HG02852 (cell line): Measurements from ENCODE around the gene SPPL2C.

ENCODE experiments used
- ATAC-seq: cut with Tn5 transposase; IDR thresholded peaks from one replicate; pipeline ENCODE4 v1.9.1; 2021; ENCODE audit warnings: mild to moderate bottlenecking, moderate library complexity; ENCODE audit not compliant: unreplicated experiment

SPPL2C gene

DNA sequence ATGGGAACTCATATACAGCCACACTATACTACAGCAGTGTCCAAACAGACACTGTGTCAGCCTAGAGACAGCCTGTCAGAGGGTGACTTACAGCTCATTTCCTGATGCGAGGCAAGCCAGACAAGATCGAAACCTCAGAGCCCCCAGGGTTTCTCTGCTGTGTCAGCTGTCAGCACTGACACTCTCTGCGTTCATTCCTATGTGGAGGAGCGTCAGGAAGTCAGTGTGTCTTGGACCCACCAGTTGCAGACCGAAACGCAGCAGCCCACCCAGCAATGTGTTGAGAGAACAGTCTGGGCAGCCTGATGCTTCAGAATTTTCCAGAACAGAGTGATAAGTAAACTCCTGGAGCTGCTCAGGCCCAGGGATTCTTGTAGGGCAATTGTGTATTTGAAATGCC lies 29.0 kb downstream of the SPPL2C start:
- ATAC-seq, result no peak

DNA sequence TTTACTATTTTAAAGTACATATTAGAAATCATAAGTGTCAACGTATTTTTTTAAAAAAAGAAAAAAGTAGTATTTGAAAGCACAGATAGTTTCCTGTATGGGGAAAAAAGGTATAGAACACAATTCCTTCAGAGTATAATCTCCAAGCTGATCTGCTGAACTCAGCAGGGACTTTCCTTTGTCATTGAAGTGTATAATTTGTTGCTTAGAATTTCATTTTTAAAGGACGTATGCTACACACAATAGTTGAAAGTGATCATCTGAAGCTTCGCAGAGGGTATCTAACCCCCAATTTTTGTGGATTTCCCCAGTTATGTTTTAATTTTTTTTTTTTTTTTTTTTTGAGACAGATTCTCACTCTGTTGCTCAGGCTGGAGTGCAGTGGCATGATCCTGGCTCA lies 29.5 kb downstream of the SPPL2C start:
- no peak for ATAC-seq

DNA sequence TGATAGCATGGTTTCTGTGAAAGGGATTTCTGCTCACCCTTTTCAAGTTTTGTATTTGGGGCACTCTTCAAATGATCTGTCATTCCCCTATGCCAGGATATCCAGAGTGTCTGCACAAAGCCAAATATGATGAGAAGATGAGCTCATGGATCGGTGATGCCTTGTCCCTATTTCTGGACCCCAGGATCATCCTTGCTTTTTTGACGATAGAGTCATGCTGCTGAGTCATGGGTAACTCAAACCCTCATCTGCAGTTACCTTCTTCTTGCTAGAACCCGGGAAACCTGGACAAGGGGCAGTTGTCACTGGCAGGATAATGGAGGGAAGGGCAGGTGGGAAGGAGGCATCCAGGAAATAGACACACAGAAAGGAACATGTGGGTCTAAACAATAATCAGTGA lies 31.9 kb downstream of the SPPL2C start:
- ATAC-seq, result no peak

DNA sequence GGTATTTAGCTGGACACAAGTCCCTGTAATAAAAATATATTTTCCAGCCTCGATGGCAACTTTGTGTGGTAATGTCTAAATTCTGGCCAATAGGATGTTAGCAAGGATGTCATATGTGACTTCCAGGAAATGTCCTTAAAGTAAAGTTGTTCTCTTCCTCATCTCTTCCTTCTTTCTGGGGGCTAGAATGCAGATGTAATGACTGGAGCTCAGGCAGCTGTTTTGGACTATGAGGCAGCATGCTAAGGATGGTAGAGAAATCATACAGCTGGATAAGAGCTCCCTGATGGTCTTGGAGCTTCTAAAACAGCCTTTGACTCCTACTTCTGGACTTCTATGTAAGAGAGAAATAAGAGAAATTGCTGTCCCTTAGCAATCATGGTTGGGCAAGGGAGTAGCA lies 32.8 kb downstream of the SPPL2C start:
- ATAC-seq, result no peak

DNA sequence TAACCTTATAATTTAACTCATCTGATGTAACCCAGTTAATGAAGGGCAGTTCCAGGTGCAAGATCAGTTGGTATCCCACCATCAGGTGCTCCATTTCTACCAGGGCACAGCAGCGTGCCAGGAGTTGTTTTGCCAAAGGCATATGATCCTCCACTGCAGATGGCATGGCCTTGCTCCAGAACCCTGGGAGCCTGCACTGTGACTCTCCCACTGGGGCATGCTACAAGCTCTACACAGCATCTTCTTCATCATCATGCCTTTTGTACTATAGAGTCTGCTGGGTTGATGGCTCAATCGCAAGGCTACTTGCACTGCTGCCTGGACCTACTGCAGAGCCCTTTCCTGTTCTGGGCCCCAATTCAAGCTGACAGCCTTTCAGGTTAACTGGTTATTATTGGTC lies 38.4 kb downstream of the SPPL2C start:
- ATAC-seq, result no peak

DNA sequence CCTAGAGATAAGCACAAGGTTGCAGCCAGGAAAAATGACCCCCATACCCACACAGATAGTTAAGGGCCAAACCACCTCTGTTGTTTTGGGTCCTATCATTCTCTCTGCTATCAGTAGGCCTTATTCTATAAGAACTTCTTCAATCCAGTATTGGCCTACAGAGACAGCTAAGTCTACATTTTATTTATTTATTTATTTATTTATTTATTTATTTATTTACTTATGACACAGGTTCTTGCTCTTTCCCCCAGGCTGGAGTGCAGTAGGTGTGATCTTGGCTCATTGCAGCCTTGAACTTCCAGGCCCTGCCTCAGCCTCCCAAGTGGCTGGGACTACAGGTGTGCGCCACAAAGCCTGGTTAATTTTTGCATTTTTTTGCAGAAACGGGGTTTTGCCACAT lies 42.2 kb downstream of the SPPL2C start:
- no peak for ATAC-seq

DNA sequence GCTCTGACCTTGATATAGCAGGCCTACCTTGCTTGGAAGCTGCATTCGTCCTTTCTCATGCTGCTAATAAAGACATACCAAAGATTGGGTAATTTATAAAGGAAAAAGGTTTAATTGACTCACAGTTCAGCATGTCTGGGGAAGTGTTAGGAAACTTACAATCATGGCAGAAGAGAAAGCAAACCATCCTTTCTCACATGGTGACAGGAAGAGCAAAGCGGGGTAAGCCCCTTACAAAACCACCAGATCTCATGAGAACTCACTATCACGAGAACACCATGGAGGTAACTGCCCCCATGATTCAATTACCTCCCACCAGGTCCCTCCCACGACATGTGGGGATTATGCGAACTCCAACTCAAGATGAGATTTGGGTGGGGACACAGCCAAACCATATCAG lies 43.7 kb downstream of the SPPL2C start:
- no peak for ATAC-seq

DNA sequence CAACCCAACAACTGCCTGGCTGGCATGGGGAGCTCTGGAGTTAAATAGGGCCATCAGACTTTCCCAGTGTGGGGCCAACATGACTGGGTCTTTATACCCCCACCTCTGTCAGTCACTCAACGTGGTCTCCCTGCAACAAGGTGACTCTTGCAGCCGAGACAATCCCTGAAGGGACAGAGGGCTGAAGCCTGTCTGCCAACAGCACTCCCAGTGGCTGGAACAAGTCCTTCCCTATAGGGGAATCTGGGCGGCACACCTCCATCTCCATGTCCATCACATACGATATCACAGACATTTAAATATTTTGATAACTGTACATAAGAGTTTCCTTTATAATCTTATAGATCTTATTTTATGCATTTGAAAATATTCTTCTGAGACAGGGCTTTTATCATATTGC lies 44.9 kb downstream of the SPPL2C start:
- ATAC-seq, result no peak

DNA sequence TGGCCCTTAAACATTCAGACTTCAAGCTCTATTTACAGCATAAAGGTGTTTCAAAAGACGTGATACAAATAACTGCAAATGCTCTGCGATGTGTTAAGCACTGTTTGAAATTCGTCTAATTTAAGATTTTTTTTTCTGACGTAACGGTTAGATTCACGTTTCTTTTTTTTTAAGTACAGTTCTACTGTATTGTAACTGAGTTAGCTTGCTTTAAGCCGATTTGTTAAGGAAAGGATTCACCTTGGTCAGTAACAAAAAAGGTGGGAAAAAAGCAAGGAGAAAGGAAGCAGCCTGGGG lies 49.0 kb downstream of the SPPL2C start:
- ATAC-seq, result no peak

DNA sequence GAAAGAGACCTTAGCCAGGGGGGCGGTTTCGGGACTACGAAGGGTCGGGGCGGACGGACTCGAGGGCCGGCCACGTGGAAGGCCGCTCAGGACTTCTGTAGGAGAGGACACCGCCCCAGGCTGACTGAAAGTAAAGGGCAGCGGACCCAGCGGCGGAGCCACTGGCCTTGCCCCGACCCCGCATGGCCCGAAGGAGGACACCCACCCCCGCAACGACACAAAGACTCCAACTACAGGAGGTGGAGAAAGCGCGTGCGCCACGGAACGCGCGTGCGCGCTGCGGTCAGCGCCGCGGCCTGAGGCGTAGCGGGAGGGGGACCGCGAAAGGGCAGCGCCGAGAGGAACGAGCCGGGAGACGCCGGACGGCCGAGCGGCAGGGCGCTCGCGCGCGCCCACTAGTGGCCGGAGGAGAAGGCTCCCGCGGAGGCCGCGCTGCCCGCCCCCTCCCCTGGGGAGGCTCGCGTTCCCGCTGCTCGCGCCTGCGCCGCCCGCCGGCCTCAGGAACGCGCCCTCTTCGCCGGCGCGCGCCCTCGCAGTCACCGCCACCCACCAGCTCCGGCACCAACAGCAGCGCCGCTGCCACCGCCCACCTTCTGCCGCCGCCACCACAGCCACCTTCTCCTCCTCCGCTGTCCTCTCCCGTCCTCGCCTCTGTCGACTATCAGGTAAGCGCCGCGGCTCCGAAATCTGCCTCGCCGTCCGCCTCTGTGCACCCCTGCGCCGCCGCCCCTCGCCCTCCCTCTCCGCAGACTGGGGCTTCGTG lies 49.5 kb downstream of the SPPL2C start, which contains the start of gene MAPT:
Gene MAPT (plus strand): TSS at position 533 of the 763 bp plus-strand sequence. CDS start 67,784 bp downstream, outside the sequence.
- ATAC-seq, result no peak

DNA sequence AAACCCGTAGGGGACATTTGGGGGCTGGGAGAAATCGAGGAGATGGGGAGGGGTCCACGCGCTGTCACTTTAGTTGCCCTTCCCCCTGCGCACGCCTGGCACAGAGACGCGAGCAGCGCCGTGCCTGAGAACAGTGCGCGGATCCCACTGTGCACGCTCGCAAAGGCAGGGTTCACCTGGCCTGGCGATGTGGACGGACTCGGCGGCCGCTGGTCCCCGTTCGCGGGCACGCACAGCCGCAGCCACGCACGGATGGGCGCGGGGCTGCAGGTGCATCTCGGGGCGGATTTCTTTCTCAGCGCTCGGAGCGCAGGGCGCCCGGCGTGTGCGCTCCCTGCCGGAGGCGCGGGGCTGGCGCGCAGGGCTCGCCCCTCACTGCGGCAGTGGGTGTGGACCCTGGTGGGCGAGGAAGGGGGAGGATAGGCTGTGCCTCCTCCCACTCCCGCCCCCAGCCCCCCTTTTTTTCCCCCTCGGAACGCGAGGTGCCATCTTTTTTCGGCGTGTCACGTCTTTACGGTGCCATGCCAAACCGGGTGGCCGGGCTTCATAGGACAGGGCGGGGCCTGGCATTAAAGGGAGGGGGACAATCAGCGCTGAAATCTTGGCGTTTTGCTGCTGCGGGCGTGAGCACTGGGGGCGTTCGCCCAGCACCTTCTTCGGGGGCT lies 50.8 kb downstream of the SPPL2C start:
- ATAC-seq, result no peak

DNA sequence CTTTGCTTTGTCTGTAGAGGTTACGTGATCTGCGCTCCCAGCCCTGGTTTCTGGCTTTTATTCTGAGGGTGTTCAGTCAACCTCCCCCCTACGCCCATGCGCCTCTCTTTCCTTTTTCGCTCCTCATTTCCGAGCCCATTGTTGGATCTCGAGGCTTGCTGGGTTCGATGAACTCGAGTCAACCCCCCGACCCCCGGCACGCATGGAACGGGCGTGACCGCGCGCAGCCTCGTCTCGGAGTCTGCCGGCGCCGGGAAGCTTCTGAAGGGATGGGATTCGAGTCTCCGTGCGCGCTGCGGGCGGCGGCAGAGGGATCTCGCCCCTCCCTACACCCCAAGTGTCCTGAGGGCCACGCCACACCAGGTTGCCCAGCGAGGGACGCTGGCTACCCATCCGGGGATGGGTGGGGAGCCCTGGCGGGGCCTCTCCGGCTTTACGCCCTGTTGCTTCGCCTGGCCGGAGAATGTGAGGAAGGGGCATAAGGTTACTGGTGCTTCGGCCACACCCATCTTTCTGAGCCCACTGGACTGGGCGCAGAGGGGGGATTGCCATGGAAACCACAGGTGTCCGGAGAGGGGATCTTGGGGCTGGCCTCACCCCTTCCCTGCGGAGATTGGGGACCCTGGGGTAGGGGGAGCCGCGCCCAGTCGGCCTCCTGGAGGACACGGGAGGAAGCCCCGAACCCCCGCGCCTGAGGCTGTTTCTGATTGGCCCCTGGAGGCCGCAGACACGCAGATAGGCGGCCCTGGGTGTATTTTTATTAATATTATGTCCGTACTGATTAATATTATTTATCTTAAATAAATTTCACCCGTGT lies 51.5 kb downstream of the SPPL2C start:
- no peak for ATAC-seq
